Heart left ventricle (tissue), 13 donors: ENCODE data around the gene ZBTB18.

Source experiments
- POLR2A ChIP-seq, 2 donors: fragments of 450-650 bp; IDR thresholded peaks; one replicate each; pipeline ENCODE4 v1.6.1; 2017; ENCODE audit warnings: antibody characterized with exemption in 2 of 2, mild to moderate bottlenecking in 2 of 2, moderate library complexity in 2 of 2
- TF ChIP-seq, protein P1 (sequence below), 12 donors: fragments of 200-600 bp; sonication (generic) in 4 of 12; IDR thresholded peaks; one replicate each; pipeline versions ENCODE4 v1.5.0 to v1.8.0; 2018 to 2022; ENCODE audit warnings: antibody characterized with exemption in 12 of 12, mild to moderate bottlenecking in 5 of 12
- donor health status: ischemic (EF 13 %, LVEDD 7.1; RV severe dilation, severe dysfunction).
- donor health status: DM: no; HTN: yes; CAD: no.
- donor health status: DM: no; HTN: no; CAD: no.
- donor health status: ischemic (EF 25% LVEDD 6.9; RV normal size, moderate dysfunction).
- donor health status: ischemic (EF 25% LVEDD 5.7; RV mildly dilated, moderate dysfunction).
- donor health status: ischemic (EF 35%, LVEDD 5.7; RV mildly dilated, moderate dysfunction).
- donor health status: nonischemic (EF 11% LVEDD 7.7; RV severe dilation, severe dysfunction).
- donor health status: DM: yes; HTN: yes; CAD: no.
- donor health status: PGD.
- donor health status: ischemic (EF 29% LVEDD 5.4; RV normal size, mild dysfunction).
- donor health status: nonischemic (EF 23%, LVEDD 6.1; RV moderate dilation, normal function).

DNA sequence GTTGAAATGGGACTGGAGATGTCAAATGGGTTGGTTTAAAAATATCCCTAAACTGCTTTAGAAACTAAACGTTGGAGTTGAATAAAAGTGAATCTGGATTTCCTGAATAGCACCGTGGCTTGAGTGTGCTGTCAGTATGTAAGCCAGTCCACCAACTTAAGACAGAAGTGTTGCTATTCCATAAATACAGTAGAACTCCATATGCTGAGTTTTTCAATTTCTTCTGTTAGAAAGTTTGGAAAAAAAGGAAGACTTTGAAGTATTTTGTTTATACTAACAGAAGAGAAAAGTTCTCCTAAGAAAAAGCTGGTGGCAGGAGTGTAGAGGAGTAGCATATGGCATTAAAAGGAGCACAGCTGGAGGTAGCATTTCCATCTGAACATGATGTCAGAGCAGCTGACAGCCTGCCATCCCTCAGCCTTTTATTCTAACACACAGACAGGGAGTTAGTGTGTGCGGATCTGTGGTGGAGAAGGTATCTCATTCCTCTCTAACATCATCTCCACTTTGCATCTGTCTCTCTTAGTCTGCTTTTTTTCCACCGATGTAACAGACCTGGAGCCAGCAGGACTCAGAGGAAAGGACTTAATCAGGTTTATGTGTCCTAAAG is at the start of gene ZBTB18:
- TF ChIP-seq, protein P1, sequence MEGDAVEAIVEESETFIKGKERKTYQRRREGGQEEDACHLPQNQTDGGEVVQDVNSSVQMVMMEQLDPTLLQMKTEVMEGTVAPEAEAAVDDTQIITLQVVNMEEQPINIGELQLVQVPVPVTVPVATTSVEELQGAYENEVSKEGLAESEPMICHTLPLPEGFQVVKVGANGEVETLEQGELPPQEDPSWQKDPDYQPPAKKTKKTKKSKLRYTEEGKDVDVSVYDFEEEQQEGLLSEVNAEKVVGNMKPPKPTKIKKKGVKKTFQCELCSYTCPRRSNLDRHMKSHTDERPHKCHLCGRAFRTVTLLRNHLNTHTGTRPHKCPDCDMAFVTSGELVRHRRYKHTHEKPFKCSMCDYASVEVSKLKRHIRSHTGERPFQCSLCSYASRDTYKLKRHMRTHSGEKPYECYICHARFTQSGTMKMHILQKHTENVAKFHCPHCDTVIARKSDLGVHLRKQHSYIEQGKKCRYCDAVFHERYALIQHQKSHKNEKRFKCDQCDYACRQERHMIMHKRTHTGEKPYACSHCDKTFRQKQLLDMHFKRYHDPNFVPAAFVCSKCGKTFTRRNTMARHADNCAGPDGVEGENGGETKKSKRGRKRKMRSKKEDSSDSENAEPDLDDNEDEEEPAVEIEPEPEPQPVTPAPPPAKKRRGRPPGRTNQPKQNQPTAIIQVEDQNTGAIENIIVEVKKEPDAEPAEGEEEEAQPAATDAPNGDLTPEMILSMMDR (IDR thresholded peaks at IDR 0.05): no peak
- no peak for TF ChIP-seq POLR2A (IDR thresholded peaks at IDR 0.05)
